ENCODE results near the gene SNRPE. TPM values are rescaled to one million over a fixed set of nuclear protein-coding genes. Genes with fewer than 3 reads are reported as not detected.

SNRPE gene
- total RNA-seq, 1 experiment from 2014 or later, result 217 TPM

DNA sequence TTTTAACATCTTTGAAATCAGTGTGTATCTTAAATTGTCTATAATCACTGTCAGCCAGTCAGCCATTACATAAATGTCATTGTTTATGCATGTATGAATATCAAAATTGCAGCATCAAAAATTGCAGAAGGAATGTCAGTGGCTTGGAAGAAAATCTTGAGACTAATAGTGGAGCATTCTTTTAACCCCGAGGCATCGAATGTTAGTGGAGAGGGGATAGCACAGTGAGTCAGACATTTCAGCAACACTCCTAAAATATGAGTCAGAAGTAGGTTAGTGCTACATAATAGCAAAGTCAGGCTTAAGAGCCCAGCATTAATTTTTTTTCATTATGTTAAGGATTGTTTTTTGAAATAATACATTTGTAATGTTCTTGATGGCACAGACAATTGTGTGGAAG lies 45.5 kb downstream of the SNRPE start:
- Histone ChIP-seq H3K4me1 (ENCODE audit: control insufficient read depth, insufficient read depth, low read length) (peaks cover 14% of the 10 kb centered on the region), H3K9me3 (ENCODE audit: control insufficient read depth, insufficient read depth, low read depth, low read length) (no peaks in the 10 kb centered on the region), H3K36me3 (ENCODE audit: control insufficient read depth, insufficient read depth, low read length) (no peaks in the 10 kb centered on the region), H3K4me3 (ENCODE audit: low read depth in 2 of 2, low read length in 2 of 2) (no peak overlapping the region), H3K27me3 (ENCODE audit: control insufficient read depth, insufficient read depth, low read length) (no peaks in the 10 kb centered on the region), H3K27ac (ENCODE audit: low read length) (peak overlapping the region; percentile 77)
- ChIA-PET POLR2A (no interaction called here), CTCF (interaction anchor here (0.6 kb wide), 1 partner anchor 70 kb away, joined by 10 read pairs; no protein-coding TSS in a partner anchor)
- ATAC-seq (peak; percentile 99), DNase-seq (ENCODE audit: low read depth, low spot score) (peak; percentile 78)
- intact Hi-C loops (cut with micrococcal nuclease; ENCODE audit: unreplicated experiment), result no loop called here
- TF ChIP-seq POLR2AphosphoS5 (IDR thresholded peaks at IDR 0.05; ENCODE audit: low read depth, low read length), result no peak
- no peak for TF ChIP-seq TCF7L2 (IDR thresholded peaks at IDR 0.05; ENCODE audit: low read depth, low read length)
- TF ChIP-seq, protein P1, sequence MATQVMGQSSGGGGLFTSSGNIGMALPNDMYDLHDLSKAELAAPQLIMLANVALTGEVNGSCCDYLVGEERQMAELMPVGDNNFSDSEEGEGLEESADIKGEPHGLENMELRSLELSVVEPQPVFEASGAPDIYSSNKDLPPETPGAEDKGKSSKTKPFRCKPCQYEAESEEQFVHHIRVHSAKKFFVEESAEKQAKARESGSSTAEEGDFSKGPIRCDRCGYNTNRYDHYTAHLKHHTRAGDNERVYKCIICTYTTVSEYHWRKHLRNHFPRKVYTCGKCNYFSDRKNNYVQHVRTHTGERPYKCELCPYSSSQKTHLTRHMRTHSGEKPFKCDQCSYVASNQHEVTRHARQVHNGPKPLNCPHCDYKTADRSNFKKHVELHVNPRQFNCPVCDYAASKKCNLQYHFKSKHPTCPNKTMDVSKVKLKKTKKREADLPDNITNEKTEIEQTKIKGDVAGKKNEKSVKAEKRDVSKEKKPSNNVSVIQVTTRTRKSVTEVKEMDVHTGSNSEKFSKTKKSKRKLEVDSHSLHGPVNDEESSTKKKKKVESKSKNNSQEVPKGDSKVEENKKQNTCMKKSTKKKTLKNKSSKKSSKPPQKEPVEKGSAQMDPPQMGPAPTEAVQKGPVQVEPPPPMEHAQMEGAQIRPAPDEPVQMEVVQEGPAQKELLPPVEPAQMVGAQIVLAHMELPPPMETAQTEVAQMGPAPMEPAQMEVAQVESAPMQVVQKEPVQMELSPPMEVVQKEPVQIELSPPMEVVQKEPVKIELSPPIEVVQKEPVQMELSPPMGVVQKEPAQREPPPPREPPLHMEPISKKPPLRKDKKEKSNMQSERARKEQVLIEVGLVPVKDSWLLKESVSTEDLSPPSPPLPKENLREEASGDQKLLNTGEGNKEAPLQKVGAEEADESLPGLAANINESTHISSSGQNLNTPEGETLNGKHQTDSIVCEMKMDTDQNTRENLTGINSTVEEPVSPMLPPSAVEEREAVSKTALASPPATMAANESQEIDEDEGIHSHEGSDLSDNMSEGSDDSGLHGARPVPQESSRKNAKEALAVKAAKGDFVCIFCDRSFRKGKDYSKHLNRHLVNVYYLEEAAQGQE (IDR thresholded peaks at IDR 0.05; ENCODE audit: insufficient read depth in 1 of 2, low read depth in 2 of 2, low read length in 1 of 2), result no peak
- no peak for TF ChIP-seq CTCF (IDR thresholded peaks at IDR 0.05)
- no peak for TF ChIP-seq SIN3A (IDR thresholded peaks at IDR 0.05; ENCODE audit: borderline replicate concordance, insufficient read depth, low read depth, low read length)
- in situ Hi-C loops (cut with HindIII; ENCODE audit: low pct_unique_long_range_greater_than_20kb, low sequenced_read_pairs), result no loop called here
- no TSS peak for BruUV-seq (replicated peaks)

DNA sequence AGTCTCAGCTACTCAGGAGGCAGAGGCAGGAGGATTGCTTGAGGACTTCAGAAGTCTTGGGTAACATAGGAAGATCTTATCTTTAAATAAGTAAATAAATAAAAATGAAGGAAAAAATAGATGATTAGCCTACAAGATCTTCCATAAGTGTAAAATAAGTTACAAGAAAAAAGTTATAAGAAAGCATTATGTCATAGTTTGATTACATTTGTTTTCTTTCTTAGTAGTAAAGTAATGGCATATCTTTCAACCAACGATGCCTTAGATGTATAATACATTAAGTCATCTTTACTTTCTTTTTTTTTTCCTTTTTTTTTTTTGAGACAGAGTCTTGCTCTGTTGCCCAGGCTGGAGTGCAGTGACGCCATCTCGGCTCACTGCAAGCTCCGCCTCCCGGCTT lies 46.5 kb downstream of the SNRPE start:
- Histone ChIP-seq H3K4me3 (ENCODE audit: low read depth in 2 of 2, low read length in 2 of 2) (no peak overlapping the region), H3K27ac (ENCODE audit: low read length) (peak overlapping the region; percentile 67), H3K4me1 (ENCODE audit: control insufficient read depth, insufficient read depth, low read length) (peaks cover 14% of the 10 kb centered on the region), H3K27me3 (ENCODE audit: control insufficient read depth, insufficient read depth, low read length) (no peaks in the 10 kb centered on the region), H3K9me3 (ENCODE audit: control insufficient read depth, insufficient read depth, low read depth, low read length) (no peaks in the 10 kb centered on the region), H3K36me3 (ENCODE audit: control insufficient read depth, insufficient read depth, low read length) (no peaks in the 10 kb centered on the region)
- DNase-seq (ENCODE audit: low read depth, low spot score) (no peak), ATAC-seq (no peak; the same call in 1 of the 2 replicates)
- ChIA-PET POLR2A (no interaction called here), CTCF (no interaction called here)
- TF ChIP-seq TCF7L2 (IDR thresholded peaks at IDR 0.05; ENCODE audit: low read depth, low read length), result no peak
- TF ChIP-seq POLR2AphosphoS5 (IDR thresholded peaks at IDR 0.05; ENCODE audit: low read depth, low read length), result no peak
- no peak for TF ChIP-seq SIN3A (IDR thresholded peaks at IDR 0.05; ENCODE audit: borderline replicate concordance, insufficient read depth, low read depth, low read length)
- no peak for TF ChIP-seq CTCF (IDR thresholded peaks at IDR 0.05)
- TF ChIP-seq, protein P1 (IDR thresholded peaks at IDR 0.05; ENCODE audit: insufficient read depth in 1 of 2, low read depth in 2 of 2, low read length in 1 of 2), result no peak
- in situ Hi-C loops (cut with HindIII; ENCODE audit: low pct_unique_long_range_greater_than_20kb, low sequenced_read_pairs) (no loop called here), intact Hi-C loops (cut with micrococcal nuclease; ENCODE audit: unreplicated experiment) (no loop called here)
- BruUV-seq (replicated peaks), result no TSS peak

Data from Panc1 (cell line).